ENCODE data around the gene SCAMP4. TPM values are rescaled to one million over a fixed set of nuclear protein-coding genes. Genes with fewer than 3 reads are reported as not detected.

The SCAMP4 gene
- total RNA-seq, 2 experiments from 2014 or later = 43.6 to 48.6 TPM

DNA sequence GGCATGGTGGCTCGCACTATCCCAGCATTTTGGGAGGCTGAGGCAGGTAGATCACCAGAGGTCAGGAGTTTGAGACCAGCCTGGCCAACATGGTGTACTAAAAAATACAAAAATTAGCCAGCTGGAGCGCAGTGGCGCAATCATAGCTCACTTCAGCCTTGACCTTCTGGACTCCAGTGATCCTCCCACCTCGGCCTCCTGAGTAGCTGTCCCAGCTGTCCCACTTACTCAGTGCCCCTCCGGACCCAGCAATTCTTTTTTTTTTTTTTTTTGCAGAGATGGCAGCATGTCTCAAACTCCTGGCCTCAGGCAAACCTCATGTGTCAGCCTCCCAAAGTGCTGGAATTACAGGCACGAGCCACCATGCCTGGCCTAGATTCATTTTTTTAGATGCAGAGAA, 2.3 kb upstream of the SCAMP4 start:
- POLR2A ChIA-PET = interaction anchor here (0.6 to 0.7 kb wide), 3 partner anchors 16 to 447 kb away, joined by 3 to 12 read pairs (median 7); no protein-coding TSS in a partner anchor
- CTCF ChIA-PET = interaction anchor here (0.7 to 1.6 kb wide), 4 partner anchors 25 to 310 kb away, joined by 3 to 6 read pairs (median 5); no protein-coding TSS in a partner anchor

- ChIA-PET POLR2A (no interaction called here), CTCF (interaction anchor here (1.0 to 1.1 kb wide), 2 partner anchors 18 to 147 kb away, joined by 3 to 4 read pairs; no protein-coding TSS in a partner anchor)
Measured at GRCh38 chr19:1904860-1905109, 414 bp upstream of the SCAMP4 start.

- POLR2A ChIA-PET = interaction anchor here (0.9 kb wide), 1 partner anchor 9 kb away, joined by 6 read pairs; no protein-coding TSS in a partner anchor
- CTCF ChIA-PET = interaction anchor here (0.5 to 1.5 kb wide), 3 partner anchors 9 to 80 kb away, joined by 3 to 5 read pairs (median 3); no protein-coding TSS in a partner anchor
Measured at GRCh38 chr19:1905863-1906375, 720 bp downstream of the SCAMP4 start.

DNA sequence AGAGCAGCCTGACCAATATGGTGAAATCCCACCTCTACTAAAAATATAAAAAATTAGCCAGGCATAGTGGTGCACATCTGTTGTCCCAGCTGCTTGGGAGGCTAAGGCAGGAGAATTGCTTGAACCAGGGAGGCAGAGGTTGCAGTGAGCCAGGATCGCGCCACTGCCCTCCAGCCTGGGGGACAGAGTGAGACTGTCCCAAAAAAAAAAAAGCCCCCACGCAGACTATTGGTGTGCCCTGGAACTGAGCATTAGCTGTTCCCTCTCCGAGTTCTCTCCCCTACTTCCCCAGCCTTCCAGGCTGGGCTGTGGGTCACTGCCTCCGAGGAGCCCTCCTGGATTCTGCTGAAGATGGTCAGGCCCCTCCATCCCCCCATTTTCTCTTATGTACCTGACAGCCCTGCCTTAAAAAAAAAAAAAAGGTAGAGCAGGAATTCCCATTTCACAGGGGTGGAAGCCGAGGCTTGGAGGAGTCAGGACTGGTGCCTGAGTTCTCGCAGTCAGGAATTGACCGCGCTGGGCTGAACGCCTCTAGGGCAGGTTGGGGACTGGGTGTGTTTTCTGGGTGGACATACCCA, 1.9 kb downstream of the SCAMP4 start:
- ChIA-PET POLR2A (no interaction called here), CTCF (interaction anchor here (1.0 kb wide), 1 partner anchor 55 kb away, joined by 3 read pairs; no protein-coding TSS in a partner anchor)

DNA sequence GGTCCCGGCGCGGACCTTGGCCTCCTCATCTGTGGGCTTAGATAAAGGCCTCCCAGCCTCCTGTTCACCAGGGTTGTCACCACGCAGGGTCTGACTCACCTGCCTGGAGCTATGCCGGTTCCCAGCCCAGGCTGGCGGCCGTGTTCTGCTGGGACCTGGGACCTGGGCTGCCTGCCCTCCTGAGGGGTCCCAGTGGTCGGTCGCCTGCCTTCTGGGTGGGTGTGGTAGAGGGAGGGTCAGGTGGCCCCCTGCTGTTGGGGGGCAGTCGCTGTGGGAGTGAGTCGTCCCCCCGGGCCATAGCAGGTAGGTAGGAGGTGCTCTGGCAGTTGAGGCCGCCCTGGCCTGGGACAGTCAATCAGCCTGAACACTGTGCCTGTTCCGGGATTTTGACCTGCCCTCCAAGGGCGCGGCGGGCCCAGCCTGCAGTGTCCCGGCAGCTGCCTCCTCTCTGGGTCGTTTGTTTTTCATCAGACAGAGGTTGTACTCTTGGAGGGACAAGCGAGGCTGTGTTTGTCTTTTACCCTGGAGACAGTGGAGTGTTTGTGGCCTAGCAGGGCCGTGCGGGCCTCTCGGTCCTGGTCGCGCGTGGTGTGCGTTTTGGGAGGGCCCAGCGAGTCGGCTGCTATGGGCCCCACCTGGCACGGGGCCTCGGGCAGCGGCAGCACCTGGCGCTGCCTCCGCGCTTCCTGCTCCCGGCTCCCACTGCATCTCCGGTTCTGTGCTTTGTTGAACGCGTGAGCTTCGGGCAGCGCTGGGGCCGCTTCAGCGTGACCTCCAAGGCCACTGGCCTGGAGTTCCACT, 2.6 kb downstream of the SCAMP4 start:
- POLR2A ChIA-PET = no interaction called here
- CTCF ChIA-PET = interaction anchor here (0.5 to 1.0 kb wide), 2 partner anchors 54 to 248 kb away, joined by 3 read pairs; no protein-coding TSS in a partner anchor

DNA sequence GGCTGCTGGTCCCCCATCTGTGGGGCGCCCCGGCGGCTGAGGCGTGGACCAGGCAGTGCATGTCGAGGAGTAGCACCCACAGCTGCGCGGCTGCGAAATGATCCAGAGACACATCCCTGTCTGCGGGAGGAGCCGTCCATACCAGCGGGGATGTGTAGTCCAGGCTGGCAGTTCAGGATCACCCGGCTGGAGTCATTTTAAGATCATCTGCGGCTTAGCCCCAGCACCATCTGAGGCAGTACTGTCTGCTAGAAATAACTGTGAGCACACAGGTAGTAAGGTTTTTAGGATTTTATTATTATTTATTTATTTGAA, 3.1 kb downstream of the SCAMP4 start:
- ChIA-PET CTCF (no interaction called here), POLR2A (interaction anchor here (0.5 kb wide), 1 partner anchor 344 kb away, joined by 5 read pairs; no protein-coding TSS in a partner anchor)

DNA sequence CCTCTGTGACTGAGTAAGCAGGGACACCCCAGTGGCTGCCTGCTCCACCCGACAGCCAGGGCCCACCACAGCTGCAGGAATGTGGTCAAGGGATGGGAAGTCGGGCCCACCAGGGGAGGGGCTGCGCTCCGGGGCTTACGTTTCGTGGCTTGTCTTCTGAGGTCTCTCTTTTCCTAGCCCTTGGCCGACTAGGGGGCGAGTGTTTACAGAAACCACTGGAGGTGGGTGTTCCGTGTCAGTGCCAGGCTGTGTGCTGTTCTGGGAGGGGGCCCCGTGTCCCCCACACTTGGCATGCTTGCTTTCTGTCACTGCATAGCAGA, 4.5 kb downstream of the SCAMP4 start:
- ChIA-PET POLR2A (interaction anchor here (0.7 to 1.0 kb wide), 2 partner anchors 35 to 1200 kb away, joined by 3 to 4 read pairs; no protein-coding TSS in a partner anchor), CTCF (no interaction called here)

DNA sequence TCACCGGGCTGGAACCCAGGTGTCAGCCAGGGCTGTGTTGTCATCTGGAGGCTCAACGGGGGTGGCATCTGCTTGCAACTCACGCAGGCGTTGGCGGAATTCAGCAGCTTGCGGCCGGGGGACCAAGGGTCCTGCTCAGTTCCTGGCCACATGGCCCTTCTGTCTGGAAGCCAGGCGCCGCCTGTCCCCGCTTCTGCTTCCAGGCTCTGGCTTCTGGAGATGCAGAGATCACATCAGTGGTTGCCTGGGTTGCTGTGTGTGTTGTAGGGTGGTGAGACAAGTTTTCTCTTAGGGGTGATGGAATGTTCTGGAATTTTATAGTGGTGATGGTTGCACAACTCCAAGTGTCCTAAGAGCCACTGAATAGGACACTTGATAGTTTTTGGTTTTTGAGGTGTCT, 5.0 kb downstream of the SCAMP4 start:
- ChIA-PET POLR2A (interaction anchor here (0.7 to 1.0 kb wide), 2 partner anchors 35 to 1200 kb away, joined by 3 to 4 read pairs; no protein-coding TSS in a partner anchor), CTCF (interaction anchor here (1.0 kb wide), 1 partner anchor 18 kb away, joined by 3 read pairs; no protein-coding TSS in a partner anchor)

- ChIA-PET CTCF (interaction anchor here (0.7 to 1.0 kb wide), 2 partner anchors 17 to 86 kb away, joined by 3 read pairs; no protein-coding TSS in a partner anchor), POLR2A (no interaction called here)
Measured at GRCh38 chr19:1911098-1911497, 5.9 kb downstream of the SCAMP4 start.

DNA sequence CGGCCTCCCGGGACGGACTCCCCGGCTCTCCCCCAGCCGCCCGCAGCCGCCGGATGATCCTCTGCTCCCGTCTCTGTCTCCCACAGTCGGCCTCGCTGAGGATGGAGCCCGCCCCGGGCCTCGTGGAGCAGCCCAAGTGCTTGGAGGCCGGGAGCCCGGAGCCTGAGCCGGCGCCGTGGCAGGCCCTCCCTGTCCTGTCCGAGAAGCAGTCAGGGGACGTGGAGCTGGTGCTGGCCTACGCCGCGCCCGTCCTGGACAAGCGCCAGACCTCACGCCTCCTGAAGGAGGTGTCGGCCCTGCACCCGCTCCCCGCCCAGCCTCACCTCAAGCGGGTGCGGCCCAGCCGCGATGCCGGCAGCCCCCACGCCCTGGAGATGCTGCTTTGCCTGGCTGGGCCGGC, 6.8 kb downstream of the SCAMP4 start:
- CTCF ChIA-PET = no interaction called here
- POLR2A ChIA-PET = no interaction called here

- ChIA-PET CTCF (no interaction called here), POLR2A (no interaction called here)
Measured at GRCh38 chr19:1912760-1913505, 7.7 kb downstream of the SCAMP4 start.

- ChIA-PET CTCF (no interaction called here), POLR2A (interaction anchor here (0.7 kb wide), 1 partner anchor 326 kb away, joined by 7 read pairs; no protein-coding TSS in a partner anchor)
Measured at GRCh38 chr19:1913781-1914577, 8.8 kb downstream of the SCAMP4 start.

- ChIA-PET CTCF (interaction anchor here (0.8 kb wide), 1 partner anchor 15 kb away, joined by 3 read pairs; no protein-coding TSS in a partner anchor), POLR2A (interaction anchor here (0.5 kb wide), 1 partner anchor 408 kb away, joined by 6 read pairs; no protein-coding TSS in a partner anchor)
Measured at GRCh38 chr19:1914826-1915341, 9.7 kb downstream of the SCAMP4 start.

DNA sequence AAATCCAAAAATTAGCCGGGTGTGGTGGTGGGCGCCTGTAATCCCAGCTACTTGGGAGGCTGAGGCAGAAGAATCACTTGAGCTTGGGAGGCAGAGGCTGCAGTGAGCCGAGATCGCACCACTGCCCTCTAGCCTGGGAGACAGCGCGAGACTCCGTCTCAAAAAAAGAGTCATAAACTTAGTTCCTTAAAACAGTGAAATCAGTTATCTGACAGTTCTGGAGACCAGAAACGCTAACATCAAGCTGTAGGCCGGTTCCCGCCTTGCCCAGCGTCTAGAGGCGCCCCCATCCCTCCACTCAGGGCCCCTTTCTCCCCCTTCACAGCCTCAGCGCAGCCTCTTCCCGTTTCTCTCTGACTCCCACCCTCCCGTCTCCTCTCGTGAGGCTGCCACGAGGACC, 11.9 kb downstream of the SCAMP4 start:
- ChIA-PET POLR2A (no interaction called here), CTCF (interaction anchor here (0.6 kb wide), 1 partner anchor 103 kb away, joined by 3 read pairs; no protein-coding TSS in a partner anchor)

- ChIA-PET POLR2A (no interaction called here), CTCF (no interaction called here)
Measured at GRCh38 chr19:1917926-1918325, 12.7 kb downstream of the SCAMP4 start.

DNA sequence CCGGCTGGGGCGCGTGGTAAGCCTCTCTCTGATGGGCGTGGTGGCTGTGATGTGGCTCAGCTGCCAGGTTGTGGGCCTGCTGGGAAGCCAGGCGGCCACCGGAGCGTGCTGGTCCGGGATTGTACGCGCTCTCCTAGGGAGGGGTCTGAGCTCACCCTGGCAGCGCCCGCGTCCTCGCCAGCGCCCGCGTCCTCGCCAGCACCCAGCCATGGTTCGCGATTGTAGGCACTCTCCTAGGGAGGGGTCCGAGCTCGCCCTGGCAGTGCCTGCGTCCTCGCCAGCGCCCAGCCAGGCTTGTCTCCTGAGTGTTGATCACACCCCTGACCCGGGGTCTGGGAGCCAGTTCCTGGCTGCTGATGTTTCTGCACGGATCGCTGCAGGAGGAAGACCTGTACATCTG, 13.8 kb downstream of the SCAMP4 start:
- ChIA-PET CTCF (no interaction called here), POLR2A (no interaction called here)

DNA sequence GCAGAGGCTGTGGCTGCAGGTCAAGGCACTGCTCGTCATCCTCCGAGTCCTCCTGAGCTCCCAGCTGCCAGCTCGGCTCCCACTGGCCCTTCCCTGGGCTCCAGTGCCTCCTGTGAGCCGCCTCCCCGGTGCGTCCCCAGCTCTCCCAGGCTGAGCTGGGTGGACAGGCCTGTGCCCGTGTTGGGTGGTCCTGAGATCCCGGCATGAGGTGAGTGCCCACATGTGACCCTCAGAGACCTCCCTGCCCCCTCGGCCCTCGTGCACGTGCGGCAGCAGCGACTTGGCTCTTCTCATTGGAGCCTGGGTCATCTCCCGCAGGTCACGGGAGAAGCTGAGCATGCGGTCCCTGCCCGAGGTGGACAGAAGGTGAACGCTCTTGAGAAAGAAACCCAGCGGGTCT, 15.4 kb downstream of the SCAMP4 start:
- CTCF ChIA-PET = interaction anchor here (0.8 to 1.3 kb wide), 2 partner anchors 9 to 21 kb away, joined by 3 read pairs; no protein-coding TSS in a partner anchor
- POLR2A ChIA-PET = no interaction called here

DNA sequence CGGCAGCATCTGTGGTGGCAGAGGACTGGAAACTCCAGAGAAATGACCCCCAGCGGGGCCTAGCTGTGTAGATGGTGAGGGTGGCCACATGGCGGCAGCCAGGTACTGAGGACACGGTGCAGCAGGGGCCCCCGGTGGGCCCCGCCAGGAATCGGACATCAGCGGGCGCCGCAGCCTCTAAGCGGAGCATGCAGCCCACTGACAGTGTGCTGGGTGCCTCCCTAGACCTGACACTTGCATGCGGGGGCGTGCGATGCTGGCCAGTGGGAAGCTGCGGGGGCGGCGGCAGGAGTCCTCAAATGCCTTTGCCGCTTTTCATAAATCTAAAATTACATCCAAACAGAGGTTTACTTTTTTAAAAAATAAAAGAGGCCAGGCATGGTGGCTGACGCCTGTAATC, 16.1 kb downstream of the SCAMP4 start:
- ChIA-PET POLR2A (no interaction called here), CTCF (interaction anchor here (0.8 kb wide), 1 partner anchor 8 kb away, joined by 3 read pairs; no protein-coding TSS in a partner anchor)

DNA sequence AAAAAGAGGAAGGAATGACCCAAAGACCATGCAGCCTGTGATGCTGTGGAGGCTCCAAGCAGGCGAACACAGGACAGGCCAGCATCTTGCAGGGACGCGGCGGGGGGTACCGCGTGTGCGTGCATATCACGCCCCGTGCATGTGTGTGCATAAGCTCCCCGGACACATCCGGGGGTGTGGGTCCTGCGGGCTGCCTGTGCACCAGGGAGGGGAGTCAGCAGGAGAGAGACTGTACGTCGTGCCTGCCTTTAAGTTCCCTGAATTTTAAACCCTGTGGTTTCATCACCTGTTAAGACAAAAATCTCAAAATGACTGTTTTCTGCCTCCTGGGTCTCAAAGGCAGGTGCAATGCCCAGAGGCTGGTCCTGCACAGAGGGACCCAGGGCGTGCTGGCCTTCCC, 16.6 kb downstream of the SCAMP4 start:
- ChIA-PET CTCF (no interaction called here), POLR2A (no interaction called here)
